ENCODE results near the gene NPAS3.

NPAS3 gene

GRCh38 chr14:32940711-32941667, 2.3 kb downstream of the NPAS3 start:
- no peak for DNase-seq (ENCODE audit: low read depth in 2 of 2)

DNA sequence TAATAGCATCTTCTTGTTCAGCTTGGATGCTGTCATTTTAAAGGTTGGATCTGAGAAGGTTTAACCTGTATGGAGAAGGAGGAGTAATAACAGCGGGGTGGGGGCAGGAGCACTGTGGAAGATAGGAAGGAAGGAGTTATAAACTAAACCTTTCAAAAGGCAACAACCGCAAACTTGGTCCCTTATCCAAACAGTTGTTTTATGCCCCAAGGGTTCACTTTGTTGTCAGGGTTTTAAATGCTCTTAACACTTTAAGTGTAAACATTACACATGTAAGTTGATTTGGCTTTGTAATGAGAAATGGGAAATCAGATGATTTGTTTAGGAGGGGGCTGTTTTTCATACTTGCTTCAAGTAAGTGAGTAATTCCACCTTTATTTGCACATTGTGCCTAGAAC, 3.0 kb downstream of the NPAS3 start:
- no peak for DNase-seq (ENCODE audit: low read depth in 2 of 2)

- no peak for DNase-seq (ENCODE audit: low read depth in 2 of 2)
Observed at GRCh38 chr14:32947081-32947480, 8.4 kb downstream of the NPAS3 start.

DNA sequence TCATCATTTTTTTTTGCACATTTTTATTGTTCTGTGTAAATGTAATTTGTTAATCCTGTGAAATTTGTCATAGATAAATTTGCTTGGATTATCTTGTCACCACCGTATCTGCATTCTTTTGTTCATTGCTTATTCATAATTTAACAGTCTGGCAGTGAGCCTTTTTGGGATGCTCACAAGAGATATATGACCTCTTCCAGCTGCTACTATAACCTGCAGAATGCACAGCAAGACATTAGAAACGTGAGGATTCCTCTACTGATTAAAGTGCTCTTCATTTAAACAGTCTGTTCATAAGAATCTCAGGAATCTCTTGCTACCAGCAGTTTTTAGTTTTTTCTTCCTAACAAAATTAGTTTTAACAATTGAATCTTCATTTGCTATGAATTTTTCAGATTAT, 9.1 kb downstream of the NPAS3 start:
- DNase-seq (ENCODE audit: low read depth in 2 of 2) = no peak

DNA sequence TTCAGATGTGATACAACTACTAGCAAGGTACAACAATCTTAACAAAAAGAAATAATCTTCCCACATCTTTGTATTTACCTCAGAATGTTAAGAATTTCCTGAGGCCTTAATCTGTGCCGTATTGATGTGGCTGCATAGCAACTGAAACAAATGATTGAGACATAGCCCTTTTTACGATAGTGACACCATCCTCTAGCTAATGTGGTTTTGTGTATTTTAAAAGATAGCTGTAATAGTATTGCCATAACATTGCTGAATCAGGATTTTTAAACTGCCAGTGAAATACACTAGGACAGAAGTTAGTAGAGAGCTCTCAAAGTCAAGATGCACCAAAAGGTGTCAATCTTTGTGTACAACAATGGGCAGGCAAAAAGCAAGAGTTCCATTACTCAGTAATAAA, 11.9 kb downstream of the NPAS3 start:
- no peak for DNase-seq (ENCODE audit: low read depth in 2 of 2)

GRCh38 chr14:32967421-32967820, 28.7 kb downstream of the NPAS3 start:
- DNase-seq (ENCODE audit: low read depth in 2 of 2) = no peak

DNA sequence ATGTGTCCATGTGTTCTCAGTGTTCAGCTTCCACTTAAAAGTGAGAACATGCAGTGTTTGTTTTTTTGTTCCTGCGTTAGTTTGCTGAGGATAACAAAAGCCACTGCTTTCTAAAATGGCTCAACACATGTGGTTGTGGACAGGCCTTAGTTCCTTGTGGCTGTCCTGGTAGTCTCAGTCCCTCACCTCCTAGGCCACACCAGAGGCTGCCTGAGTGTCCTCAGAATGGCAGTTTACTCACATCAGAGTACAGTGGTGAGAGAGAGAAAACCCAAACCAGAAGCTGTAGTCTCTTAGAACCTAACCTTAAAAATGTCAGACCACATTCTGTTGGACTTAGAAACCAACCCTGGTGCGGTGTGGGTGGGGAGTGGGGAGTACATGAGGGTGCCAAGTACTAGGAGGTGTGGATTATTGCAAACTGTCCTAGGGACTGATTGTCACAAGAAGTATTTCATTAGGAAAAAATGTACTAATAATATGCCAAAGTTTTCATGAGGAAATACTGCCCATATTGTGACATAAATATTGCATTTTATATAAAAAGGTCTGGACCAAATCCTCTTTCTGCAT, 30.4 kb downstream of the NPAS3 start:
- DNase-seq (ENCODE audit: low read depth in 2 of 2) = no peak

DNA sequence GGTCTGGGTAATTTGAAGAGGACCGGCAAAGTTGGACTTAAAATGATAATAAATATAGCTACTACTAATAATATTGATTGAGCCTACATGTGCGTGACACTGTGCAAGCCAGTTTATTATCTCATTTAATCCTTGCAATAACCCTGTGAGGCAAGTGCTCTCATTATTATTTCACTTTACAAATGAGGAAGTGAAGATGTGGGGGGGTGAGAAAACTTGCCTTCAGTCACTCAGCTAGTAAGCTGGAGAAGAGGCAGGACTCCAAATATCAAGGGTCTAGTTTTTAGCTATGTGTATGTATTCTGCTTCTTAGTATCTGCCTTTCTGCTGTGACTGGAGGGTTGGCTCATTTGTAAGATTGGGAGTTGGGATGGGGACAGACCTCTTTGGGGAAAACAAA, 39.2 kb downstream of the NPAS3 start:
- DNase-seq (ENCODE audit: low read depth in 2 of 2) = no peak

DNA sequence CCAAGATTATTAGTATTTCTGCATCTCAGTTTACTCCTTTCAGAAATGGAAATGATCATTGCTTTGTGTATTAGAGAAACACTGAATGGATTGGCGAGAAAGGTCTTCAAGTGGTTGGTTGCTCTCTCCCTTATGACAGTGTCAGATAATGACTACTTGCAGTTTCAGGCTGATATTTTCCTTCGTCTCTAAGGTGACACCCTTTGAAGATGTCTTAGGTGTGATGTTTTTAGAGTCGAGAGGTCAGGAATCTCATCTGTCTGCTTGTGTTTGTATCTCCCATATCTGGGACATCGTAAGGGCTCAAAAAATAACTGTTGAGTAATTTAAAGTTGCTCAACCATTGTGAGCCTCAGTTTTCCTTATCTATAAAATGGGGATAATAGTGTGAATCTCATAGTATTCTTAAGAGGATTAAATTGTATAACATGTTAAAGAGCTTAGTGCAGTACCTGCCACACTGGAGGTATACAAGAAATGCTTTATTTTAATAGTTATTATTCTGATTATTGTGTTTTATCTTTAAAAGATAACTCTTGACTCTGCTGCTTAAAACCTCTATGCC, 40.1 kb downstream of the NPAS3 start:
- no peak for DNase-seq (ENCODE audit: low read depth in 2 of 2)

- no peak for DNase-seq (ENCODE audit: low read depth in 2 of 2)
Observed at GRCh38 chr14:32980178-32980901, 41.7 kb downstream of the NPAS3 start.

DNA sequence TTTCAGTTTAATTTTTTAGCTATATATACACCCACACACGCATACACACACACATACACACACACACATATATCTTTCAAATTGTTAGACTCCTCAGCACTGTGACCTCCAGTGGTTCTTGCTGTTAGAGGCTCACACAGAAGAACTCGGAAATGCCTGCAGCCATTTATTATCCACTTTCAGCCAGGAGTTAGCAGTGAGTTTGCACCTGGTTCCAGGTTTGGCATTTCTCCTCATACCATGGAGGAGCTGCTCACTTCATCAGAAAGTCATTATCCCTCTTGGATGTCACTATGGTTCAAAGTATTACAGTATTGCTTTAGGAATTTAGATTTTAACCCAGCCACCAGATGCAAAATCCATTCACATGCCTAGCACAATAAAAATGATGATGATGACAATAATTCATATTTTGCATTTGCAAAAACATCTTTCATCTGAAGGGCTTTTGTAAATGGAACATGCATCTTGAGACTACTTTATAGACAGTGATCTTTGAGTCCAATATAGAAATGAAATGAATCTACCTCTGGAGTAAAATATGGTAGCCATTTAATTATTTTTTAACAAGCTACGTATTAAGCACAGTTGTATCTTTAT, 42.3 kb downstream of the NPAS3 start:
- no peak for DNase-seq (ENCODE audit: low read depth in 2 of 2)

DNA sequence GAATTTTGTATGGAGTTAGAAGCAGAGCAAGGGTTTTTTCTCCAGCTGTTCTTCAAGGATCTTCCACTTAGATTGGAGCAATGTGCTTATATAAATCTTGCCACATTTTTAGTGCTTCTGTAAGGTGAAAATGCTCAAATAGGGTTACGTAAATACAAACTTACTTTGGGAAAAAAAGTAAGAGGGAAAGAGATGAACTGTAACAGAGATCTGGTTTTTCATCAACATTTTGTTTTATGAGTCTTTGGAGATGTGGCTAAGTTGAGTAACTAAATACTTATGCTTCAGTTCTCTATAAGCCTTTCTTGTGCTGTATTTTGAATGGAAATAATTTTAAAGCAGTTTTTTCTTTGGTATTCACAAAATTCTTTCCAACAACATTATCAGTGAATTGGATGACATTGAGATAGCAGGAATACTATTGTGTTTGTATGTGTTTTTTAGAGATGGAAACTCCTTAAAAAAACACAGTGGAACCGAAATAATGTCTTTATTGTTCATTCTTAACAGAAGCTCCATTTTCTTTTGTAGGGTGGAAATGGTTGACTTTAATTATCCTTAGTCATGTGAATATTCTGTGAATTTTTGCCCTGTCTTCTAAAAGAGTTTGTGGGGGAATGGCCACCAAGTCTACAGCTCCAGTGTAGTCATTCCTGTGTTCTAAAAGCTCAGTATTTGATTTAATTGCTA, 45.7 kb downstream of the NPAS3 start:
- DNase-seq (ENCODE audit: low read depth in 2 of 2) = no peak

GRCh38 chr14:32985866-32986265, 47.2 kb downstream of the NPAS3 start:
- no peak for DNase-seq (ENCODE audit: low read depth in 2 of 2)

DNA sequence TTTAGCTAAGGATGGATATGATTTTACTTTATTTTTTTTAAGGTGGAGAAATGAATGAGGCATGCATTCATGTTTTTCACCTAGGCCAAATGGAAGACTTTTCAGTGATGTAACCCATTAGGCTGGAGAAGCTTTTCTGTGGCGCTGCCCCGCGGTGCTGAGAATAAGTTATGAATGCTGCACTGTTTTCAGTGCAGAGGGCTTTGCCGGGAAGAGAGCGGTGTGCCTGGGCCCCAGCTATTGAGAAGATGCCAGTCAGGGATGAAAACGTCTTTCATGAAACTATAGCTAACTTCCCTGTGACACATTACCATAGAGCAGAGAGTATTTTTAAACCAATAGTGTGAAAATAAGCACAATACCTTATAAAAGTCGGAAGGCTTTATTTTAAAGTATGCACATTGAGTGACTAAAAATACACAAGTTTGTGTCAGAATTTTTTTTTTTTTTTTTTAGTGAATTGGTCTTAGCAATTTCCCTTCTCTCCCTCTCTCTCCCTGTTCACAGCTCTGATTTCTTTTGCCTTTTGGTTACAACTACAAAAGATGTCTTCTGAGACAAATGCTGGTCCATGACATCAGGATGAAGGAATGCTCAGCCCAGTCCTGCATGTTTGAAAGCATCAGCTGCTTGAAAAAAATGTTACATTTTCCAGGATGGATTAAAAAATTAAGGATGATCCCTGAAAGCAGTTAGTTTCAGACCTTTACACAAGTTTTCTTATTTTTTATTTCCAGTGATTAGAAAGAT, 48.3 kb downstream of the NPAS3 start:
- no peak for DNase-seq (ENCODE audit: low read depth in 2 of 2)

- DNase-seq (ENCODE audit: low read depth in 2 of 2) = no peak
Observed at GRCh38 chr14:32991691-32992090, 53.0 kb downstream of the NPAS3 start.

DNA sequence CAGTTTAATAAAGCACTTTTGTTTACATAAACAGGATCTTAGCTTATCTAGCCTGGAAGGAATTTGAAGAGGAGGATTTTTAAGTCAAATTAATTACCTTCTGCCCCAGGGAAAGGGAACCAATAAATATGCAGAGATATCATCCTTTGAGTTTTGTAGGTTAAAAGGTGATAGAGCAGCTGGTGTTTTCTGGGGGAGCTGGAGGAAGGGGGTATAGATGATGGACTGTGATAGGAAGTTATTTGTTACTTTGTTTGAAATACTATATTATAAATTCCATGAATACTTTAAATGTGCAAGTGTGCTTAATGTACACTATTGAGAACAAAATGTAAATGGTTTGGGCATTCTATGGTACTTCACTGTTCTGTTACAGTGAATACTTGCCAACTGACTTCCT, 55.2 kb downstream of the NPAS3 start:
- DNase-seq (ENCODE audit: low read depth in 2 of 2) = no peak

DNA sequence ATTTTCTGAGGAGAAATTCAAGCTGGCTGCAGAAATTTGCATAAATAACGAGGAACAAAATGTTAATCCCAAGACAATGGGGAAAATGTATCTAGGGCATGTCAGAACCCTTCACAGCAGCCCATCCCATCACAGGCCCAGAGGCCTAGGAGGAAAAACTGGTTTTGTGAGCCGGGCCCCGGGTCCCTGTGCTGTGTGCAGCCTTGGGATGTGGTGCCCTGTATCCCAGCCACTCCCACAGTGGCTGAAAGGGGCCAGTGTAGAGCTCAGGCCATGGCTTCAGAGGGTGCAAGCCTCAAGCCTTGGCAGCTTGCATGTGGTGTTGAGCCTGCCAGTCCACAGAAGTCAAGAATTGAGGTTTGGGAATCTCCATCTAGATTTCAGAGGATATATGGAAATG, 57.7 kb downstream of the NPAS3 start:
- no peak for DNase-seq (ENCODE audit: low read depth in 2 of 2)

GRCh38 chr14:32998433-32998832, 59.8 kb downstream of the NPAS3 start:
- DNase-seq (ENCODE audit: low read depth in 2 of 2) = no peak

GRCh38 chr14:33009673-33010072, 71.0 kb downstream of the NPAS3 start:
- DNase-seq (ENCODE audit: low read depth in 2 of 2) = no peak

GRCh38 chr14:33010495-33010894, 71.8 kb downstream of the NPAS3 start:
- DNase-seq (ENCODE audit: low read depth in 2 of 2) = no peak

DNA sequence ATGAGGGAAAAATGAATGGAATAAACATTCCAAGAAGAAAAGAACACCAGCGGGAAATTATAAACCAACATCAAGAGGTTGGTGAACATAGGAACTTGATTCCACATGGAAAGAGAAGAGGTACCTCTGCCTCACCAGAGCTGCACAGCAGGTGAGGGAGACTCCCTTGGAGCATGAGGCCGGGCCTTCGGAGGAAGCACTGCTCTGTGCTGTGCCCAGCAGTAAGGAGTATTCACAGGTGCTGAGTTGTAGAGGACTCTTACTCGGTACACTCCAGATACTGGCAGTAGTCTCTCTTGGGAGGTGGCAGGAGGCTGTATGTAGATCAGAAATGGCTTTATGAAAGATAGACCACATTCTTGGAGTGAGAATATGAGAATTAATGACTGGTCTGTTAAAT, 76.0 kb downstream of the NPAS3 start:
- no peak for DNase-seq (ENCODE audit: low read depth in 2 of 2)

Measured in stimulated activated CD4-positive, alpha-beta T cell treated with anti-CD3 and anti-CD28 coated beads, Interleukin-4, amount 100 ng/mL, for 48 hours (primary cell).